GM19372 (cell line): ENCODE data around the gene RPS16.
"Not testable (repeated sequence)": the region's sequence is repeated elsewhere in the genome, so short reads cannot be mapped to it uniquely, and the experiment has no call there.

Experiments
- ATAC-seq: cut with Tn5 transposase; IDR thresholded peaks from one replicate; pipeline ENCODE4 v1.9.1; 2021; ENCODE audit warnings: mild to moderate bottlenecking, low read depth, moderate library complexity; ENCODE audit not compliant: unreplicated experiment

The RPS16 gene

GRCh38 chr19:39435499-39436349, at the start of gene RPS16:
RPS16 (minus strand) TSS chr19:39435949; CDS start chr19:39435895, 54 bp downstream.
- peak; percentile 84 for ATAC-seq

GRCh38 chr19:39483141-39483540, 47.4 kb upstream of the RPS16 start:
- ATAC-seq, result no peak

GRCh38 chr19:39481676-39482075, 45.9 kb upstream of the RPS16 start:
- no peak for ATAC-seq

- ATAC-seq, result no peak
Measured at GRCh38 chr19:39481229-39481545, 45.4 kb upstream of the RPS16 start.

GRCh38 chr19:39480337-39481228, 44.8 kb upstream of the RPS16 start, which contains the start of gene TIMM50:
TIMM50 (plus strand) TSS chr19:39480838; CDS start chr19:39480854, 16 bp downstream.
- ATAC-seq, result peak; percentile 93

GRCh38 chr19:39479916-39480315, 44.2 kb upstream of the RPS16 start:
- ATAC-seq, result no peak

- ATAC-seq, result not testable (repeated sequence)
Measured at GRCh38 chr19:39479319-39479801, 43.6 kb upstream of the RPS16 start.

- ATAC-seq, result no peak
Measured at GRCh38 chr19:39475748-39476147, 40.0 kb upstream of the RPS16 start.

- ATAC-seq, result no peak
Measured at GRCh38 chr19:39474139-39474620, 38.4 kb upstream of the RPS16 start.

- no peak for ATAC-seq
Measured at GRCh38 chr19:39473443-39473960, 37.8 kb upstream of the RPS16 start.

- no peak for ATAC-seq
Measured at GRCh38 chr19:39472746-39473442, 37.1 kb upstream of the RPS16 start.

GRCh38 chr19:39471756-39472536, 36.2 kb upstream of the RPS16 start:
- ATAC-seq, result no peak

GRCh38 chr19:39470724-39471339, 35.1 kb upstream of the RPS16 start:
- ATAC-seq, result no peak

- no peak for ATAC-seq
Measured at GRCh38 chr19:39469567-39469966, 33.8 kb upstream of the RPS16 start.

- ATAC-seq, result no peak
Measured at GRCh38 chr19:39469036-39469435, 33.3 kb upstream of the RPS16 start.

GRCh38 chr19:39467941-39468340, 32.2 kb upstream of the RPS16 start:
- no peak for ATAC-seq

GRCh38 chr19:39465956-39466747, 30.4 kb upstream of the RPS16 start:
- no peak for ATAC-seq

GRCh38 chr19:39463403-39463802, 27.7 kb upstream of the RPS16 start:
- no peak for ATAC-seq
